Endometrial microvascular endothelial cells (primary cell): ENCODE data around the gene KCNQ1OT1. TPM values are rescaled to one million over a fixed set of nuclear protein-coding genes. Genes with fewer than 3 reads are reported as not detected.

Experiments
- in situ Hi-C: cut with HindIII; loops from 2 replicates; pipeline ENCODE4 v1.10.0; 2017; ENCODE audit warnings: low sequenced_read_pairs, low pct_unique_long_range_greater_than_20kb; ENCODE audit errors: inconsistent ontology term
- total RNA-seq: library from RNA; depleted of rRNA; stranded (reverse); fragments of >200 nt; gene quantifications from one replicate; pipeline ENCODE4 v1.2.3, GENCODE V29; 2015; ENCODE audit errors: inconsistent ontology term

Gene KCNQ1OT1
- total RNA-seq, 1 donor from 2014 or later = 0.09 TPM

DNA sequence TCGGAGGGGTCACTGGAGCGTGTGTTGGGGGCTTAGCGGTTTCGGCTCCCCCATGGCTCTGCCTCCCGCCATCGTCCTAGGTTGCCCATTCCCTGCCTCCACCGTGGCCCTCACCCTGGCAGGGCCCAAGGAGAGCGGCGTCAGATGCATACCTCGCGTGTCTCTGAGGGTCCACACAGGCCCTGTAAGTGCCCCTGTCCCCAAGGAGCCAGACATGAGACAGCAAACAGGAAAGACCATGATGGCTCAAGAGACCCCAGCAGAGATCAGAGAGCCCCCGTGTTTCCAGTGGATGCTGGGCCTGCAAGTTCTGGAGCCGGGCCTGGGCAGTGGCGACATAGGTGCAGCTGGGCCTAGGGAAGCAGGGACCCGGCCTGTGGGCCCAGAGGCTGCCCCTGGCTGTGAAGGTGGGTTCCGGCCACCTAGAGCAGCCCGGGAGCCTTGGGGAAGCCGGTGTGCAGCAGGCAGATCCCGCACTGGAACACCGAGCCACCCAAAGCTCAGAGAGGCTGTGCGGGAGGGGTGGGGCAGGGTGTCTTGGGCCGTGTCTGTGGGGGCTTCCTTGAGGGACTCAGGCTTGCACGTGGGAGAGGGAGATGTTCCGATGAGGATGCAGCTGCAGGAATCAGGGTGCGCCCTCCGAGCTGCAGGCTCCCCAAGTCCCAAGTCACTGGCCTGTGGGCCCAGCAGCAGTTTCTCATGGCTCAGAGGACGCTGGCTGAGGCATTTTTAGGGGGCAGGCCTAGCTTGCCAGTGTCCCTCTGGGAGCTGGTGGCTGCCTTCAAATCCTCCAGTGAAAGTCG lies 126.4 kb downstream of the KCNQ1OT1 start:
- in situ Hi-C loops = no loop called here

DNA sequence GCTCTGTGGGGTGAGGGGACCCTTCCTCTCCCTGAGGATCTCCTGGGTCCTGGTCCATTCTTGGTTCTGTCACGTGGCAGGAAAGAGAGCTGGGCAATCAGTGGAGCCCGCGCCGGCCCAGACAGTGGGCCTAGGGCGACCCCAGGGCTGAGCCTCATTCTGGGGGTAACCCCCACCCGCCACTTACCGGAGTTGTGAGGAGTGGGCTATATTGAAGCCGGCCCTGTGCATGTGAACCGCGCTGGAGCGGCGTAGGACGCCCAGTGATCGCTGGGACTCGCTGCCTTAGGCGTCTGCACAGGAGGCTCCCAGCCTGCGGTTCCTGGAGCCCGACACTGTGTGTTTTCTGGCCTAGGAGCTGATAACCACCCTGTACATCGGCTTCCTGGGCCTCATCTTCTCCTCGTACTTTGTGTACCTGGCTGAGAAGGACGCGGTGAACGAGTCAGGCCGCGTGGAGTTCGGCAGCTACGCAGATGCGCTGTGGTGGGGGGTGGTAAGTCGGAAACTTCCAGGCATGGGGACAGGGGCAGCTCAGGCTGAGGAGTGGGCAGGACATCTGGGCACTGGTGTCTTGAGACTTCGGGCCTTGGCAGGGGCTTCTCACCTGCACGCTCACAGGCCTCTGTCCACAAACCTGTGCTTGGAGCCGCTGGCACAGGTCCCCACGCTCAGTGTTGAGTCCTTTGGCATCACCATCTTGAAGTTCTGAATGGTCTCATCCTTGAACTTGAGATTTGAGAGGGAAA lies 127.1 kb downstream of the KCNQ1OT1 start:
- in situ Hi-C loops = no loop called here

DNA sequence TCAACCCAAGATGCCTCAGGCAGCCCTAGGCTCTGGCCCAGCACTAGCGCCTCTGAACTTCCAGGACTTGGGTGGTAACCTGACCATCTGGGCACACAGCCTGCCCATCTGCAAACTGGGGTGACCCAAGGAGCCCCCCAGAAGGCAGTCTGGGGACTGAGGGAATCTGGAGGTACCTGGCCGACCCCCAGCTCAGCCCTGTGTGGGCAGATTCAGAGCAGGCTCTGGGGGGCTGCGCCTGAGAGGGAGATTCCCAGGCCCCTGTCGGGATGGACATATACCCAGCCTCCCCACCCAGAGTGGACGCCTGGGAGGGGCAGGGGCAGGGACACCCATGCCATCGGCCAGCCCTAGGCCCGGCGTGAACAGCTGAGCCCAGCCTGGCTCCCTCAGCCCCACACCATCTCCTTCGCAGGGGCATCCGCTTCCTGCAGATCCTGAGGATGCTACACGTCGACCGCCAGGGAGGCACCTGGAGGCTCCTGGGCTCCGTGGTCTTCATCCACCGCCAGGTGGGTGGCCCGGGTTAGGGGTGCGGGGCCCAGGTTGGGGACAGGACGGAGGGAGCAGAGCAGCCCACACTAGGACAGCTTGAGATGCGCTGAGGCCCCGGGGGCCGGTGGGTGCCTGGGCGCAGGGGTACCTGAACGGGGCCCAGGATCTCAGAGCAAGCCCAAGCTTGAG lies 128.1 kb downstream of the KCNQ1OT1 start:
- in situ Hi-C loops = no loop called here

DNA sequence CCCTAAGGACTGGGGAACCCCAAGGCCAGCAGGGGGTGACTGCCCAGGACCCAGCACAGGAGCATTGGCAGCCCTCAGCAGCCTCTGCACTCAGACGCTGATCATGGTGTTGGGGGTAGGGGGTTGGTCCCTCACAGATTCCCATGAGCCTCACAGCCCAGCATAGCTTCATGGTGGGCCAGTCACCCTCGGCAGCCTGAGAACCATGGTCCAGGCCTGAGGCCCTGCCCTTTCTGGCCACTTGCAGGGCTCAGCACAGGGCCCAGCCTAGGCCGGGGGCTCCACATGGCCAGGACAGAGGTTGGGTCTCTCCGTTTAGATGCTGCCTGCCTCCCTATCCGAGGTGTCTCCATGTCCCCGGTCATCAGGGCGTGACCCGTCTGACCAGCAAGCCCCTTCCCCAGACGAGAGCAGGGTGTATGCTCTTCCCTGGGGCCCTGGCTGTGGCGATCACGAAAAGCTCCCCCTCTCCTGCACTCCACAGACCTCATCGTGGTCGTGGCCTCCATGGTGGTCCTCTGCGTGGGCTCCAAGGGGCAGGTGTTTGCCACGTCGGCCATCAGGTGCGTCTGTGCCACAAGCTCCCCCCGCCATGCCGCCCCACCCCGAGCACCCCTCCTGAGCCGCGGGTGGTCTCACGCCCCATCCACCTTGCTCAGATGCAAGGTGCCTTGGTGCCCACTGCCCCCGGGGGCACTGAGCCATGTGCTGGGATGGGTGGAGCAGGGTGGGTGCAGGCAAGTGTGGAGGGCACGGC lies 128.8 kb downstream of the KCNQ1OT1 start:
- in situ Hi-C loops = no loop called here

DNA sequence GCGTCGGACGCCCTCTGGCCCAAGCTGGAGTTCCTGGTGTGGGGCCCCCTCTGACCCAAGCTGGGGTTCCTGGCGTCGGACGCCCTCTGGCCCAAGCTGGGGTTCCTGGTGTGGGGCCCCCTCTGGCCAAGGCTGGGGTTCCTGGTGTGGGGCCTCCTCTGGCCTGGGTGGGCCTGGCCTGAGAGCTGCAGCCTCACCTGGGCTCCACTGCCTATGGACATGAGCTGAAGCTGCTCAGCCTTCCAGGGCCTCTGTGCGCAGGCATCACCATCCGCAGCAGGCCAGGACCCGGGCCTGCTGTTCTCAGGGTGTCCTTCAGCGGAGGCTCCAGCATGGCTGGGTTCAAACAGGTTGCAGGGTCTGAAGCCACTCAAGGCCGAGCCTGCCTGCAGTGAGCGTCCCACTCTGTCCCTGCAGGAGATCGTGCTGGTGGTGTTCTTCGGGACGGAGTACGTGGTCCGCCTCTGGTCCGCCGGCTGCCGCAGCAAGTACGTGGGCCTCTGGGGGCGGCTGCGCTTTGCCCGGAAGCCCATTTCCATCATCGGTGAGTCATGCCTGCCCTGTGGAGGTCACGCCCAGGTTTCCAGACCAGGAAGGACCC lies 129.5 kb downstream of the KCNQ1OT1 start:
- in situ Hi-C loops = no loop called here

DNA sequence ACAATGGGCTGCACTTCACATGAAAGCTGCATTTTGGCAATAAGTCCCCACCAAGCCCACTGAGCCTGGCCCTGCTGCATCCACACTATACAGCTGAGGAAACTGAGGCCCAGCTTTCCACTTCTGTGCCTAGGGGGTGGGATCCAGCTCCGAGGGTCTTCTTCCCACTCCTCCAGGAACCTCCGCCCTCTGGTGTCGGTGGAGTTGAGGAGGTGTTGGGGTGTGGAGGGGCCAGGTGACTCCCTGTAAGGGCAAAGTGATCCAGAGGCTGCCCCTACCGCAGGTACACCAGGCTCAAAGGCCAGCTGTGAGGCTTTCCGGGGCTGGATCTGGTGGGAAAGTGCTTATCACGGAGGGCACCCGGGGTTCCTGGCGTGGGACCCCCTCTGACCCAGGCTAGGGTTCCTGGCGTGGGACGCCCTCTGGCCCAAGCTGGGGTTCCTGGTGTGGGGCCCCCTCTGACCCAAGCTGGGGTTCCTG lies 130.0 kb downstream of the KCNQ1OT1 start:
- in situ Hi-C loops = no loop called here

DNA sequence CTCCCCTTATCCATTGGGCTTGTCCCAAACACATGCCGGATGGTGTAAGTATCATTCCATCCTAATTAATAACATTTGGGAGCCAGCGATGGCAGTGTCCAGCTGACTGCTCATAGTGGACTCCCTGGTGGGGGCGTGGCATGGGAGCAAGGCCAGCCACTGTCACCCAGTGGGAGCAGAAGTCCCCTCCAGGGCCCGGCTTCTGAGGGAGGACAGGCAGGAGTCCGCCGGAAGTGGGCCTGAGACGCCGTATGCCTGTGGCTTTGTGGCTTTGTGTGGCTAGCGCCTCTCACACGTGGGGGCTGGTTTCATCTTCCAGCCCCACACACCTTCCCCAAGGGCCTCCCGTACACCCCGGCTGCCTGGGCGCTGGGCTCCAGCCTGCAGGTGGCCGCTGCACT lies 130.5 kb downstream of the KCNQ1OT1 start:
- in situ Hi-C loops = no loop called here

DNA sequence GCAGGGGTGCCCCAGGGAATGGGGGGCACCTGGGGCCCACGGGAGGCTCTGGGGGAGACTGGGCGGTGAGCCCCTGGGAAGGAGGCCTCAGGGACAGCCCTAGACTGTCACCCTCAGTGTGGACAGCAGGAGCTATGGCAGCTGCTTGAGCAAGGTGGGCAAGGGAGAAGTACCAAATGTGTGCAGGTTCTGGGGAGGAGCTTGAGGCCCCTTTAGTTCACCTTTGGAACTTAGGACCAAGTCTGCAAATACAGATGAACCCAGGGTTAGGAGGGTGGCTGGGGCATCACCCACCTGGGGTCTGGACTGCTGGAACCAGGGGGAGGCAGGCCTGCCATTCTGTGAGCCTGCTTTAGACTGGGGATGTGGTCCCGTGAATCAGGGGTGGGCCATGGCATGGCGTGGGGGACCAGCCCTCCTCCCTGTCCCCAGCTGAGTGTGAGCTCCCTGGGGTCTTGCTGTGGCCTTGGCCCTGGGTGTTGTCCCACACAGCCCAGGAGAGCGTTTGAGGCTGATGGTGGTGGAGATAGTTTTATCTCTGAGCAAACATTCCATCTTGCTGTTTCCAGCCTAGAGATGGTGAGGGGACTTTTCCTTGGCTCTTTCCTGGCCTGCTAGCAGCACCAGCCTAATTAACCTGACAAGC lies 132.6 kb downstream of the KCNQ1OT1 start:
- in situ Hi-C loops = no loop called here

DNA sequence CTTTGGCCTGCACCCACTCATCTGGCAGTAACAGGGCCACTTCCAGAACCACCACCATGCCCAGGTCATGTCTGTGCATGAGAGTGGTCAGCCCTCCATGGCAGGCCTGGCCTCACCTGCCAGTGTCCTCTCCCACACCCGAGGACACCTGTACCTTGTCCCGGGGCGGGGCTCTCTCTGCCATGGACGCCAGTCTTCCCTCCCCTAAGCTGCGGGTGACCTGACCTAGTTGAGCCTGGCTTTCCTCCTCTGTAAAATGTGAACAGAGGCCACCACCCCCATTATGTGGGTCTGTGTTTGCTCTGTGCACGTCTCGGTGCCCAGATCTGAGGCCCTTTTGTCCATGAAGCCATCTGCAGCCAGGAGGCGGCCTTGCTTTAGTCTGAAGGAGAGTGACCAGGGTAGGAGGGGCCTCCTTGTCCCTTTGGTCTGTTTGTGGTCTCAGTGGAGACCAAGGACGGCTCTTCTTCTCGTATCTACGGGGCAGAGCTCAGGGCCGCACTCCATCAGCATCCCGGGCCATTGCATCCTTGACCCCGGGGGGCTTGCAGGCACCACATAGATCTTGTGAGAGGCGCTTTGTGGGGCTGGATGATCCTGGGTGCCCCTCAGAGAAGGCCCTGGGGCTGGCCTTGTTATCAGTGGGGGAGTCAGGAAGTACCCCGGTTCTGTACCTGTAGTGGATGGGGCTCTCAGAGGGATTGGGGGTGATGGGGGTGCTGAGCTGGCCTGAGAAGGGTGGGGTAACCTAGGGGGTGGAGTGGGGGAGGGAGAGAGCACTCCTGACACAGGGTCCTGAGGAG lies 133.4 kb downstream of the KCNQ1OT1 start:
- in situ Hi-C loops = no loop called here

DNA sequence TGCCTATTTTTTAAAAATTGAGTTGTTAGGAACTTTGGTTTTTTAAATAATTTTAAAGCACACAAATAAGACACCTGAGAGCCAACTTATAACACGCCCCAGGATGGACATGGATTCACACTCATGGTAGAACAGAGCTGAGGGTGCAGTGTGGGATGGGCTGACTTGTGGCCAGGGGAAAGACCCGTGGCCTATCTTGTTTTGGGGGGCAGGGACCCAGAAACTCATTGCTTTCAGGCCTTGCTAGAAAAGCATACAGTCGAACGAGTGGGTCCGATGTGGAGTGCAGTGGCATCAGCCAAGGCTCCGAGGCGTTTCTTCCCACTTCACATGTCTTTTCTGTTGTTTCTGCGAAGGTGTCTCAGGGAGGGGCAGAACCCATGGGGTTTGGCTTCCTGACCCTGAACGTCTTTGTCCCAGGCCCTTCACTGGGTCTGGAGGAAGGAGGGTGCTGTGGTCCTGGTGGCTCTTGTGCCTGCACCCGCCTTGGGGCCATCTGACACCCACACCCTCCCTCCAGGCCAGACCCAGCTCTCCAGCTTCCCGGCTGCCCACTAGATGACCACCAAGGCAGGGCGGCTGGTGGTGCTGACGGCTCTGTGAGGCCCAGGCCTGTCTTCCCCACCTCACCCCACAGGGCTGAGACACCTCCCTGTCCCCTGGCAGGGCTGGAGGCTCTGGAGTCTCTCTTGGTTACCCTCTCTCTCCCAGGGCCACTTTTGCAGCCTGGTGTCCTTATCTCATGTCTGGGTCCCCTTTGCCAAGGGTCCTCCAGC lies 134.2 kb downstream of the KCNQ1OT1 start:
- in situ Hi-C loops = no loop called here

DNA sequence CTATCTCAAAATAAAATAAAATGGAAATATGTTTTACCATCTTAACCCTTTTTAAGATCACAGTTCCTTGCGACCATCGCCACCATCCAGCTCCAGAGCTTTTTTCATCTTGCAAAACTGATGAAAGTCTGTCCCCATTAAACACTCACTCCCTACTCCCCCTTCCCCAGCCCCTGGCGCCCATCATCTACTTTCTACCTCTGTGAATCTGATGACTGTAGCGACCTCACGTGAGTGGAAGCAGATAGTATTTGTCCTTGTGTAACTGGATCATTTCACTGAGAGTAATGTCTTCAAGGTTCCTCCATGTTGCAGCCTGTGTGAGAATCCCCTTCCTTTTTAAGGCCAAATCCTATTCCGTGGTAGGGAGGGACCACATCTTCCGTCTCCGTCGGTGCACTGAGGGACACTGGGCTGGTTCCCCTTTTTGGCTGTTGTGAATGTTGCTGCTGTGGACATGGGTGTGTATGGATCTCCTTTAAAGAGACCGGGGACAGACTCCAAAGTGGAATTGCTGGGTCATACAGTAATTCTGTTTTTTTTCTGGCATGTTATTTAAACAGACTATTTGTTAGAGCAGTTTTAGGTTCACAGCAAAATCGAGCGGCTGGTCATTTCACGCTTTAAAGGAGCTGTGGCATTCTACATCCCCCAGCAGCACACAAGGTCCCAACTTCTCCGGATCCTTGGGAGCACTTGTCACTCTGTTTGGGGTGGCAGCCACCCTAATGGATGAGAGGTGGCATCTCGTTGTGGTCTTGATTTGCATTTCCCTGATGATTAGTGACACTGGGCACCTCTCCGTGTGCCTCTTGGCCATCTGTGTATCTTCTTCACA lies 135.0 kb downstream of the KCNQ1OT1 start:
- in situ Hi-C loops = no loop called here

DNA sequence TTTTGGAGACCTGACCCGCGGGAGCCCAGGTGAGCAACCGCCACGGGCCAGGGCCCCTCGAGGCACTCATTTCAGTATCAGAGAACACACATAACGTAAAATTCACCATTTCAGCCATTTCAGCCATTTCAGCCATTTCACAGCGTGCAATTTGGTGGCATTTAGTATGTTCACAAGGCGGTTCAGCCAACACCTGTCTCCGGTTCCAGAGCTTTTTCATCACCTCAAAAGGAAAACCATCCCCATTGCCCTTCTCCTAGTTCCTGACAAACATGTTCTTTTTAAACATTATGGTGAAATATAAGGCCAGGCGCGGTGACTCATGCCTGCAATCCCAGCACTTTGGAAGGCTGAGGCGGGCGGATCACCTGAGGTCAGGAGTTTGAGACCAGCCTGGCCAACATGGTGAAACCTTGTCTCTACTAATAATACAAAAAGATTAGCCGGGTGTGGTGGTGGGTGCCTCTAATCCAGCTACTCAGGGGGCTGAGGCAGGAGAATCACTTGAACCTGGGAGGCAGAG lies 135.7 kb downstream of the KCNQ1OT1 start:
- in situ Hi-C loops = no loop called here

DNA sequence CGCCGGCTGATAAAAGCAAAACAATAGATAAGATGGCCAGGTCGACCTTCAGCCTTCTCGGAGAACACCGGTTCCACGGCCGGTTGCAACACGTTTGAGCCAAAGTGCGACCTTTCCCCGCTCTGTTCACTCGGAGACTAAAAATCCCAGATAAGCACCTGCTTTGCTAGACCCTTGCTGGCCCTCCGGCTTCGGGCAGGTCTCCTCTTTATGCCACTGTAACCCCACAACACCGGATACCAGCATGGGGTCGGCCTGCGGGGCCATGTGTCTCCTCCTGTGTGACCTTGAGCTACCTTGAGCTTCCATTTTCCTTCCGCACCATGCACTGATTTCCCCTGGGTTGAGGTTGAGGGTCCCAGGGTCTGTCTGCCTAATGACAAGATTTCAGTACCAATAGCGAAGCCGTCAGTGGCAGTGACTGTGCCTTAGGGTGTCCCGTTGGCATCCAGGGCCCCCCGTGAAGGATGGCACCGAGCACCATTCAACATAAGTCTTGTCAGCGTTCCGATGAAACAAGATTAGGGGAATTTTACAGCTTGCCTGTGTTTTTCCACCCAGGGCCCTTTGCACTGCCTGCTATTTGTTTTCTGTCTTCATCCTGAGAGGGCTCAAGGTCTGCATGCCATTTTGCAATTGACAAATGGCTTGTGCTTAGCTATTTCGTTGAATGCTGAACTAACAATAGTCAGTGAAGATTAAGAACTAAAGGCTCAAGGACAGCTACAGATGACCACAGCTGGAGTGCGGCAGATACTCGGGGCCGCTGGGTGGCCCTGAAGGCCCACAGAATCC lies 136.4 kb downstream of the KCNQ1OT1 start:
- in situ Hi-C loops = no loop called here

DNA sequence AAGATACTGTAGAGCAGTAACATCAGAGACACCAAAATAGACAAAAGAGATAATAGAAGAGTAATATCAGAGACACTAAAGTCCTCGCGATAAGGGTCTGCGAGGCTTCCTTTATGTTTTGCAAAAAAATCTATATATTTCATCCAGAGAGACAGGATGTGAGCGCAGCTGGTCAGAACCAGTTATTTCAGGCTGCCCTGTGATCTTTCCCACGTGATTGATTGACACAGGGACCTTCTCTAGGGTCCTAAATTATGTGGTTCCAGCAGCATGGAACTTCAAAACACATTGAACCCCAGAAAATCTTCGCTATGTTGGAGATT lies 136.9 kb downstream of the KCNQ1OT1 start:
- in situ Hi-C loops = no loop called here
